ENCODE data around the gene KCTD19.

The KCTD19 gene

GRCh38 chr16:67283039-67283825, 43.3 kb downstream of the KCTD19 start:
- DNase-seq (ENCODE audit: low read depth) = no peak

- DNase-seq (ENCODE audit: low read depth) = no peak
These were observed 44.1 kb downstream of the KCTD19 start for GRCh38 chr16:67282447-67282805.

- DNase-seq (ENCODE audit: low read depth) = no peak
These were observed 44.8 kb downstream of the KCTD19 start for GRCh38 chr16:67281536-67282446.

- DNase-seq (ENCODE audit: low read depth) = no peak
These were observed 46.2 kb downstream of the KCTD19 start for GRCh38 chr16:67280090-67281015.

- DNase-seq (ENCODE audit: low read depth) = peak; percentile 48
These were observed 47.0 kb downstream of the KCTD19 start, which contains the start of gene PLEKHG4 for GRCh38 chr16:67279296-67280089. Gene PLEKHG4 (plus strand): TSS chr16:67279532. CDS start chr16:67280045, 513 bp downstream.

GRCh38 chr16:67278773-67279295, 47.7 kb downstream of the KCTD19 start:
- peak; percentile 19 for DNase-seq (ENCODE audit: low read depth)

GRCh38 chr16:67277999-67278772, 48.4 kb downstream of the KCTD19 start:
- no peak for DNase-seq (ENCODE audit: low read depth)

GRCh38 chr16:67277294-67277998, 49.1 kb downstream of the KCTD19 start:
- DNase-seq (ENCODE audit: low read depth) = no peak

- no peak for DNase-seq (ENCODE audit: low read depth)
These were observed 51.2 kb downstream of the KCTD19 start for GRCh38 chr16:67275321-67275720.

- DNase-seq (ENCODE audit: low read depth) = no peak
These were observed 55.1 kb downstream of the KCTD19 start for GRCh38 chr16:67271446-67271845.

- no peak for DNase-seq (ENCODE audit: low read depth)
These were observed 55.6 kb downstream of the KCTD19 start for GRCh38 chr16:67270931-67271338.

- no peak for DNase-seq (ENCODE audit: low read depth)
These were observed 56.8 kb downstream of the KCTD19 start for GRCh38 chr16:67269766-67270165.

GRCh38 chr16:67268136-67268579, 58.4 kb downstream of the KCTD19 start:
- DNase-seq (ENCODE audit: low read depth) = no peak

- no peak for DNase-seq (ENCODE audit: low read depth)
These were observed 60.7 kb downstream of the KCTD19 start for GRCh38 chr16:67265834-67266233.

- DNase-seq (ENCODE audit: low read depth) = no peak
These were observed 61.7 kb downstream of the KCTD19 start for GRCh38 chr16:67264866-67265265.

GRCh38 chr16:67264277-67264676, 62.3 kb downstream of the KCTD19 start:
- DNase-seq (ENCODE audit: low read depth) = no peak

- no peak for DNase-seq (ENCODE audit: low read depth)
These were observed 63.3 kb downstream of the KCTD19 start for GRCh38 chr16:67263201-67263600.

- no peak for DNase-seq (ENCODE audit: low read depth)
These were observed 66.0 kb downstream of the KCTD19 start for GRCh38 chr16:67260426-67261063.

GRCh38 chr16:67259705-67260104, 66.8 kb downstream of the KCTD19 start:
- DNase-seq (ENCODE audit: low read depth) = no peak

All from stimulated activated CD8-positive, alpha-beta memory T cell treated with anti-CD3 and anti-CD28 coated beads, Interleukin-7, amount 100 ng/mL, for 24 hours (primary cell).